NCI-H187 treated with DMSO at 0.1 percent for 48 hours (cell line): ENCODE results near the gene MRPL32.

Experiments used
- DNase-seq: peaks from one replicate; lab custom pipeline; 2025; lab: John Stamatoyannopoulos, UW

MRPL32 gene

DNA sequence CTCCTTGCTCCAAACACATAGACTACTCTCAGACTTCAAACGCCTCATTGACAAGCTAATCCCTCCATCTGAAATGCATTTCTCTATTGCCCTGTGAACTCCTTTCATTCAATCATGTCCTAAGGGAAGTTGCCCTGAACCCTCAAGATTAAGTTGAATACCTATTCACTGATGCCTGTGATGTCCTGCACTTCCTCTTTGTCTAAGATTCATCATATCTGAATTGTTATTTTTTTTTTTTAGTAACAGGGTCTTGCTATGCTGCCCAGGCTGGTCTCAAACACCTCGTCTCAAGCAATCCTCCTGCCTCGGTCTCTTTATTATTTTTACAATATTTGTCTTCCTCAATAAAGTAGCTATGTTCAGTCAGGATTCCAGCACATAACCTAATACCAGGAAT is 3.4 kb upstream of the MRPL32 start:
- DNase-seq, result no peak

- DNase-seq, result no peak
Measured at GRCh38 chr7:42929449-42929848, 2.7 kb upstream of the MRPL32 start.

DNA sequence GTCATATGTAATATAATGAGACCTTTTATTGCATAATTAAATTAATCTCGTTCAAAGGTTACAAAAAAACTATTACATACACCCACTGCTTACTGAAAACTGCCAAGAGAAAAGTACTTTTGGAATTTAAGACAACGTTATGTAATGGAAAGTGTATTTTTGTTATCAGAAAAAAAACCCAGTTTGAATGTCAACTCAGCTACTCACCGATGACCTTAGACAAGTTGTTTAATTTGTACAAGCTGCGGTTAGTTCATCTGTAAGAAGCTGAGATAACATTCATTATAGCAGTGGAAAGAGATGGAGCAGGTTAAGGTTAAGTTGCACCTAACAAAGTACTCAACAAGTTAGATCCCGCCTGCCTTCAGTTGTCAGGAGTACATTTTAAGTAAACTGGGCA is 1.3 kb upstream of the MRPL32 start:
- DNase-seq, result no peak

DNA sequence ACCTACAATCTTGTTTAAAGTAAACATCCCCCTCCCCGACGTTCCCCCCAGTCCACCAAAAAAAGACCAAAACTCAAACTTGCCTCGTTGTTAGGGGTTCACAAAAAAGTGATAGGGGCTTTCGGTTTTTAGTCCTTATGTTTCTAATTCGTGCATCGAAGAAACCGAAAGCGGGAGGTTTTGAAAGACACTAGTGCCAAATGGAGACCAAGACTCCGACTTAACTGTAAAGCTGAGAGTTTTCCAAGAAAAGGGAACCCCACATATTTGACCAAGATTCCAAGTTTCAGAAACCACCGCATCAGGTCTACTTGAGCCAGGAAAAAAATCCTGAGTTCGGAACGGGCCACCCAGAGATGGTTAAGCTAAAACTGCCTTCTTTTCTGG is 736 bp upstream of the MRPL32 start:
- DNase-seq, result no peak

DNA sequence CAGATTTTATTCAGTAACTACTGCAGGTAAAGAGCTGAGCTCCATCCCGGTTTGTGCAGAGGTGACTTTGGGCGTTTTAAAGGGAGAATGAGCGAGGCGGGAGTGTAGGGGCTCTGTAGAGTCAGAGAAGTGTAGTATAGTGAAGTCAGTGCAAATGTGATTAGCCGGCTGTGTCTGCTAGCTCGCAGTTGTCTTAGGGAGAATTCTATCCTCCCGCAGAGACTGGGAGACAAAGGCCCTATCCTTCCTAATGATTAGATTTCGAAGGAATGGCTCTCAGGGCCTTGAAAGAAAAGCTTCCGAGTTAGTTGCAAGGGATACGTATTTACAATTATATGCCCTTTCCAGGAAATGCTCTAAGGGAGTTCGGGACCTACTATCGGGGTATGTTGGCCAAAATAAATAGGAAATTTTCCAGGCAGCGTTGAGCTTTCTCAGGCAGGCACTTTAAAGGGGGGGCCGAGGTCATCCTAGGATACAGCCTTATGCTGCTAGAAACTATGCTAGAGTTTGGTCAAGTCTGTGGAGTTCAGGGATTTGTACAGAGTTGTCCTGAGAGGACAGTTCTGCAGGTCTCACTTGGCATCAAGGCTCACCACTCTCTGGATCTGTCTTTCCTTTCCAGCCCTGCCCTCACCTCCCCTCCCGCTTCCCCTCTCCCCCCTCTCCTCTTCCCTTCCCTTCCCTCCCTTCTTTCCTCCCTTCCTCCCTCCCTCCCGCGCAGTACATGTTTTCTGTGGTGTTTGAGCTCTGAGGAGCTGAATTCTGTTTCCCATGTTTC is 825 bp downstream of the MRPL32 start:
- no peak for DNase-seq

DNA sequence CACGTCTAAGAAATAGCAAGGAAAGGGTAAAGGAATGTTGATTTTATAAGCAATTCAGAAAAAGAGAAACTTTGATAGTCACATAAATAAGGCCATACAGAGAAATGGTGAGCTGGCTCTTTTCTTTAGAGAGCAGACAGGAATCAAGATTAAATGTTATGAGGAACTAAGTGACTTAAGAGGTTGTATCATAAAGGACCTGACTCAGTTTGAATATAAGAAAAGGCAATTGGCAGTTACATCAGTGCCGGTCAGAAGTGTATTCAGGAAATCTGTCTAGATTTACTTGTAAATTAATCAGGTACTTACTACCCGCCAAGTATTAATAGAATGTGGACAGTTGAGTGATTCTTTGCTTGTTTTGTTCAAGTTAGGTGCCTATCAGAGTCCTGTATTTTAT is 2.1 kb downstream of the MRPL32 start:
- DNase-seq, result no peak

- no peak for DNase-seq
Measured at GRCh38 chr7:42935861-42936260, 3.7 kb downstream of the MRPL32 start.

DNA sequence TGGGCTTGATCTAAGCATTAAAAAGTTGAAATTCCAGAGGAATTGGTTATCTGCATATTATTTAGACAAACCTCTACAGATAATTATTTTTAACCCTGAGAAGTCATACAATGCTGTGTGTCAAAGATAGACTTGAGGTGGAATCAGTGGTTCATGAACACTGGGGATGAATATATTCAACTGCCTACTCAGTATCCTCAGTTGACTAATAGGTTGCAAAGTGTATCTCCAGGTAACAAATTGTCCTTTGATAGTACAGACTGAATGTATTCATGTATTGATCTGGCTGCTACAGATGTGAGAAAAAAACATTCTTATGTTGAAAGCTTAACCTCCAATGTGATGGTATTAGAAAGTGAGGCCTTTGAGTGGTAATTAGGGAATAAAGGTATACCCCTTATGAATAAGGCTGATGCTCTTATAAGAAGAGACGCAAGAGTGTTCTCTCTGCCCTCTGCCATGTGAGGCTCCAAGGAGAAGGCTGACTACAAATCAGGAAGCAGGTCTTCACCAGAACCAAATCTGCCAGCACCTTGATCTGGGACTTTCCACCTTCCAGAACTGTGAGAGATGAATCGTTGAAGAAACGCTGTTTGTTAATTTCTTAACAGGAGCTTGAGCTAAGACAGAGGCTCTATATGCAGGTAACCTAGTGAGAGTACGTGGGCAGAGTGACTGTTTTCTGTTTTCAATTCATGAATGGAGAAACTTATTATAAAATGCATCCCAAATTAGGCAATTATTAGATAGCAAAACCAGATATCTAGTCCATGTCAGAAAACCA is 7.5 kb downstream of the MRPL32 start:
- no peak for DNase-seq

- DNase-seq, result no peak
Measured at GRCh38 chr7:42940985-42941847, 9.0 kb downstream of the MRPL32 start.

- no peak for DNase-seq
Measured at GRCh38 chr7:42945821-42946626, 13.8 kb downstream of the MRPL32 start.

DNA sequence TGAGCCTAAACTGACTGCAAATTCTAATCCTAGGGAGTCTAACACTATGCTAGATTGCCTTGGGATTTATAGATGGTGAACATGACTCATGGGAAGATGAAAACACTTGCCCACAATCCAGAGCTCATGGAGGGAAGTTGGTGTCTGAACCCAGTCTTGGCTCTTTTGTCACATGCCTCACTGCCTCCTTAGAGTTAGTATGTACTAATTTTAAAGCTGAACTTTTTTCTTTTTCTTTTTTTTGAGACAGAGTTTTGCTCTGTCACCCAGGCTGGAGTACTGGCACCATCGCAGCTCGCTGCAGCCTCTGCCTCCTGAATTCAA is 14.4 kb downstream of the MRPL32 start:
- DNase-seq, result no peak

- DNase-seq, result no peak
Measured at GRCh38 chr7:42947521-42947920, 15.3 kb downstream of the MRPL32 start.

- DNase-seq, result no peak
Measured at GRCh38 chr7:42950417-42950816, 18.2 kb downstream of the MRPL32 start.

GRCh38 chr7:42952328-42952727 is 20.2 kb downstream of the MRPL32 start:
- no peak for DNase-seq

DNA sequence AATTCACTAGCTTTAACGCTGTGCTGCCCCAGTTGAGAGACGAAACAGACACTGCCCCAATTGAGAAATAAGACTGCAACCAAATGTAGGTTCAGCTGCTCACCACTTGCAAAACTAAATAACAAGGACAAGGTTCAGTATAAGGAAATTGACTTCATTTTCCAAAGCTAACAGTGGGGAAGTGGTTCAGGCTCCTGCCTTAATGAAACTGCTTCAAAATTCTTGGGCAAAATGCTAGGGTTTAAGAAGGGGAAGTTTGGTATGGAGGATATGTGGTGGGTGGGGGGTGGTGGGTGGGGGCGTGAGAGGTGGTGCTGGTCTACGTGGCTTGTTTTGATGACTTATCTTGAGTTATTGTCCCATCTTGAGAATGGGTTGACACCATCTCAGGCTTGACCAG is 21.8 kb downstream of the MRPL32 start:
- DNase-seq, result no peak

DNA sequence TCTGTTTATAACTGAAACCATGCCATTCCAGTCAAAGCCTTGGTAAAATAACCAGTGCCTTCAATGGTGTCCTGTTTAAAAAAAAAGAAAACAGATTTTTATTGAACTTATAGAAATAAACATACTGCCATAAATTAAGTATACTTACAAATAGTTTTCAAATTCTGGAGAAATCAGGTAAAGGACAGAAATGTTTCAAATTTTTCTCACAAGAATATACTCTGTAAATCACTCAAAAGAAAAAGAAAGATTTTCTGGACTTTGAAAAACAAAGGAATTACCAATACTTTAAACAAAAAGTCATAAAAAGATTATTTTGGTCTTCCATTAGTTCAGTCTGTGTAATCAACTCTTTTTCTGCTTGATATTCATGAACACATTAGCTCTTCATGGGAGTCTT is 23.9 kb downstream of the MRPL32 start:
- DNase-seq, result no peak

DNA sequence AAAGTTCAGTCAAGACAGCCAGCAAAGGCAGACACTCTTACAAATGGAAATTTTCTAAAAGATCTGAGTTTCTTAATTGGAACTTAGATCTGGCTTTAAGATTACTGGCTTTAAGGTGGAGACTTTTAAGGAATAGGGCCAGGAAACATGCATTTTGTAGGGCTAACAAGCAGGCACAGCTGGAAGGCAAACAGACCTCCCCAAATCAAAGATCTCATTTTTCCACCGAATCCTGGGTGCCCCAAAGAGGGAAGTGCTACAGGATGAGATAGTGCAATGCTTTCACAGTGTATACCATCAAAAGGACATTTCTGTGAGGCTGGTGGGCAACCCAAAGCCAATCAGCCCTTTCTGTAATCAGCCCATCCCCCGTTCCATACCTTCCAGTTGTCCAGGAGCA is 27.4 kb downstream of the MRPL32 start:
- DNase-seq, result no peak

DNA sequence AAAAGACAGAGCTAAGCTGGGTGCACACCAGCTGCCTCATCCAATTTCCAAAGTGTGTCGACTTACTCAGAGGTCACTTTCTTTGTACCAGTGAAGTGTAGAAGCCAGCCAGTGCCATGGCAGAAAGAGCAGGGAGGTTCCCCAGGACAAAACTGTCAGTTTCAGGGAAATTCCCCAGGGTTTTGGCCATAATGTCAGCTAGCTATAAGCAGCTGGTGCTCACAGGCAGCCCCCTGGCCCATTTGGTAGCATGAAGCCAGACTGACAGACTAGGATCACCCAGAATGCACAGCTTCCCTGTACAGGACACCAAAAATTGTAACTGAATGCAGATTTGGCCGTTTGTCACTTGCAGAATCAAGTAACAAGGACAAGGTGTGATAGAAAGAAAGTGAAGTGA is 28.6 kb downstream of the MRPL32 start:
- DNase-seq, result no peak

- DNase-seq, result no peak
Measured at GRCh38 chr7:42961170-42961569, 29.0 kb downstream of the MRPL32 start.

DNA sequence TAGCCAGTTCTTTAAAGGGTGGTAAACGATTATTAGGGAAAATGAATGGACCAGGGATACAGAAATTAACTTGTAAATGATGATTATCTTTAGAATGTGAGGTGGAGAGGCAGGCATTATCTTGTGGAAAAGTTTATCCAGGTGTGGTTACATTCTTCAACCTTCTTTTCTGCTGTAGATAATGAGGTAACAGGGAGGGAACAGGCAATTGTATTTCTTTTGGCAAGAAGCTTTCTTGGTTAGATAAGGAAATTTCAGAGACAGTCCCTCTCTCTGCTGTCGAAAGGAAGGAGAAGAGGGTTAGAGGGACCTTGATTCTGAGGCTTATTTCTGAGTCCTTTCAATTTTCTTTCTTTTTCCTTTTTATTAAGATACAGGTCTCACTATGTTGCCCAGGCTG is 32.1 kb downstream of the MRPL32 start:
- DNase-seq, result no peak

GRCh38 chr7:42964849-42965805 is 33.0 kb downstream of the MRPL32 start:
- no peak for DNase-seq
